GM03348 (cell line): ENCODE results near the gene GADD45B.
A peak's percentile ranks its signal among the peaks of the same experiment; 100 is the strongest.
"Not testable (repeated sequence)": the region's sequence is repeated elsewhere in the genome, so short reads cannot be mapped to it uniquely, and the experiment has no call there.

Source experiments
- DNase-seq: peaks from one replicate; pipeline ENCODE4 v3.0.0; 2012; ENCODE audit warnings: low spot score

The GADD45B gene

GRCh38 chr19:2469102-2469914 is 6.6 kb upstream of the GADD45B start:
- peak; percentile 55 for DNase-seq

GRCh38 chr19:2469915-2470200 is 6.1 kb upstream of the GADD45B start:
- DNase-seq = not testable (repeated sequence)

DNA sequence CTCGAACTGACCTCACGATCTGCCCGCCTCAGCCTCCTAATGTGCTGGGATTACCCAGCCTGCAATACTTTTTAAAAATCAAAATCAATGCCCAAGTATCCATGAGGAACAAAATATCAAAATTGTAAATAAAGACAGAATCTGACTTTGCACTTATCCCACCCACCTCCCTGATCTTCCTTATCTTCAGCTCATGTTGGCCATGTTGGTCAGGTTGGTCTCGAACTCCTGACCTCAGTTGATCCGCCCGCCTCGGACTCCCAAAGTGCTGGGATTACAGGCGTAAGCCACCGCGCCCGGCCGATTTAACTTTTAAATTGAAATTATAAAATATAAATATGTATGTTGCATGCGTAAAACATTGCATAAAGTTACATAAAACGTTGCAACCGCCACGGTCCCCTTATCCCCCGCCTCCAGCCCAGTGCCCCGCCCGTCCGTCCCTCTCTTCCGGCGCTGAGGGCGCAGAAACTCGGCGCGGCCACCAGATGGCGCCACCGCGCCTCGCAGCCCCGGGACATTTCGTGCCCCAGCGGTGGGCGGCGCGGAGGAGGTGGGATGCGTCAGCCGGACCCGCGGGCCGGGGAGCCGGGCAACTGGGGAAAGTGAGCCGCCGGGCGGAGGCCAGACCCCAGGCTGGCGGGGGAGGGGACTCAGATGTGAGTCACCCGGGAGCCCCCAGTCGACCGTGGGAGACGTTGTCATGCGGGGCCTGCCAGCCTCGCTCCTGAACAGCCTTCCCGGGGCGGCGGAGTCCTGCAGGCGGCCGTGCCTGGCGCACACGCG is 1.5 kb upstream of the GADD45B start:
- peak; percentile 93 for DNase-seq

DNA sequence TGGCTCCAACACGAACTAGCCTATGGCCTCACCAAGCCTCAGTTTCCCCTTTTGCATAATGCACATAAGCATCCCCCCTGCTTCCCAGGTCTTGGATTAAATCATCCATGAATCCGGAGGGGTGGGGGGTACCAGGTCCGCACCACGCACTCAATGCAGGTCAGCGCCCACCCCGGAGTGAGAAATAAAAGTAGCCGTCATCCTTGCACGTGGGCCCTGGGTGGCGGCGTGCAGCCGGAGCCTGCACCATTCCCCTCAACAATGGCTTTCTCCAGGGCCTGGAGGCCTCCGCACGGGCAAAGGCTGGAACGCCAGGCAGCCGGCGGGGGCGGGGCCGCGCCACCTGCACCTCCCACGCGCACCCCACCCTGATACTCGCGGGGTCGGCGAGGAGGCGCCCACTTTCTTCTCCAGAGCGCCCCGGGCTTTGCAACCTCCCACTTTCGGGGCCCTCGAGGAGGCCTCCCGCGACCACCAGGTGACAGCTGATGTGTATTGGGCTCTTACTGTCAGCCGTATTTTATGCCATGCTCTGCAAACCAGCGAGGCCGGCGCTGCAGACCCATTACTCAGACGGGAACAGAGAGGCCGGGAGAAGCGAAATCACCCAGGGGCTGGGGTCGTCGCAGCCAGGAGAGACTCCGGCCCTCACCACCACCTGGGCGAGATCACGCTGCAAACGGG is 767 bp upstream of the GADD45B start:
- DNase-seq = peak; percentile 63

- peak; percentile 70 for DNase-seq
Observed at GRCh38 chr19:2476451-2477140, 669 bp downstream of the GADD45B start.

DNA sequence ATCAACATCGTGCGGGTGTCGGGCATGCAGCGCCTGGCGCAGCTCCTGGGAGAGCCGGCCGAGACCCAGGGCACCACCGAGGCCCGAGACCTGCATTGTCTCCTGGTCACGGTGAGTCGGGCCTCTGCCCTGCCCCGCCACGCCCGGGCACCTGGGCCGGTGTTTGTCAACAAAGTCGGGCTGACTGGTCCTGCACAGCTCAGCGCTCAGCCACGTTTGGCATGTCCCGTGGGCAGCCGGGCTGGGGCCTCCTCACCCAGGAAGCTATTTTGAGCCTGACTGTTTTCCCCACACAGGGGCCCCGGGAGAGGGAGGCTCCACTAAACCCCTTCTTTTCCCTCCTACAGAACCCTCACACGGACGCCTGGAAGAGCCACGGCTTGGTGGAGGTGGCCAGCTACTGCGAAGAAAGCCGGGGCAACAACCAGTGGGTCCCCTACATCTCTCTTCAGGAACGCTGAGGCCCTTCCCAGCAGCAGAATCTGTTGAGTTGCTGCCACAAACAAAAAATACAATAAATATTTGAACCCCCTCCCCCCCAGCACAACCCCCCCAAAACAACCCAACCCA is 1.3 kb downstream of the GADD45B start:
- peak; percentile 27 for DNase-seq

DNA sequence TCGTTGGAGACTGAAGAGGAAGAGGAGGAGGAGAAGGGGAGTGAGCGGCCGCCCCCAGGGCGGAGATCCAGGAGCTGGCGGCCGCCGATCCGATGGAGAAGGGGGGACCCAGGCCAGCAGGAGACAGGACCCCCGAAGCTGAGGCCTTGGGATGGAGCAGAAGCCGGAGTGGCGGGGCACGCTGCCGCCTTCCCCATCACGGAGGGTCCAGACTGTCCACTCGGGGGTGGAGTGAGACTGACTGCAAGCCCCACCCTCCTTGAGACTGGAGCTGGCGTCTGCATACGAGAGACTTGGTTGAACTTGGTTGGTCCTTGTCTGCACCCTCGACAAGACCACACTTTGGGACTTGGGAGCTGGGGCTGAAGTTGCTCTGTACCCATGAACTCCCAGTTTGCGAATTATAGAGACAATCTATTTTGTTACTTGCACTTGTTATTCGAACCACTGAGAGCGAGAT is 1.8 kb downstream of the GADD45B start:
- peak; percentile 57 for DNase-seq

GRCh38 chr19:2478278-2478755 is 2.4 kb downstream of the GADD45B start:
- DNase-seq = peak; percentile 33

GRCh38 chr19:2478756-2479555 is 3.0 kb downstream of the GADD45B start:
- DNase-seq = peak; percentile 83

GRCh38 chr19:2479556-2480194 is 3.7 kb downstream of the GADD45B start:
- DNase-seq = no peak

DNA sequence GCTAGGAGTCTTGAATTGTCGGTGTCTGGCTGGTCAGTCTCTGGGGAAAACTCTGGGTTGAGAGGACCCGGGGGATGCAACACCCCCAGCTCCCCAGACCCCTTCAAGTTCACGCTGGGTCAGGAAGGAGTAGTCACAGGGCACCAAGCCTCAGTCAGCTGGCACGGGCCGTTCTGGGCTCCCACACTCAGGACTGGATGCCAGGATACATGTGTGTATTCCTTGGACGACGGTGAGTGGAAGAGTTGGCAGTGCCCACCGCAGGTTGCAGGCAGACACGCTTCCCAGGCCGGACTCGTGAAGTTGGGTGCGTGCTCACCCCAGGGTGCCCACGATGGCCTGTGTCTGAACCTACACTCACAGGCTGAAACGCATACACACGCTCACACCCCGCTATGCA is 5.5 kb downstream of the GADD45B start:
- DNase-seq = no peak

DNA sequence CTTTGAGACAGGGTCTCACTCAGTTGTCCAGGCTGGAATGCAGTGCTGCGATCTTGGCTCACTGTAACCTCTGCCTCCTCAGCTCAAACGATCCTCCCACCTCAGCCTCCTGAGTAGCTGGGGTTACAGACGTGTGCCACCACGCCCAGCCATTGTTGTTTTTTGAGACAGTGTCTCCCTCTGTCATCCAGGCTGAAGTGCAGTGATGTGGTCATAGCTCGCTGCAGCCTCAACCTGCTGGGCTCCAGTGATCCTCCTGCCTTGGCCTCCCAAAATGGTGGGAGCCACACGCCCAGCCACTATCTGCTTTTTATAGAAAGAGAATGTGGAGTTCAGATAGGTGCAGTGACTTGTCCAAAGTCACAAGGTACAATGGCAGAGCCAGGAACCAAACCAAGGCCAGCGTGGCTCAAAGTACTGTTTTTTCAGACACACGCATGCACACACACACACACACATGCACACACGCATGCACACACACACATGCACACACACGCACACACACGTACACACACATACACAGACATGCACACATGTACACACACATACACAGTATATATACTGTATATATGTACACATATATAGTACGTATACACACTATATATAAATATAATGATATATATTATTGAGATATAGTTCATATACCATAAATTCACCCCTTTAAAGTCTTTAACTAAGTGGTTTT is 6.6 kb downstream of the GADD45B start:
- no peak for DNase-seq

DNA sequence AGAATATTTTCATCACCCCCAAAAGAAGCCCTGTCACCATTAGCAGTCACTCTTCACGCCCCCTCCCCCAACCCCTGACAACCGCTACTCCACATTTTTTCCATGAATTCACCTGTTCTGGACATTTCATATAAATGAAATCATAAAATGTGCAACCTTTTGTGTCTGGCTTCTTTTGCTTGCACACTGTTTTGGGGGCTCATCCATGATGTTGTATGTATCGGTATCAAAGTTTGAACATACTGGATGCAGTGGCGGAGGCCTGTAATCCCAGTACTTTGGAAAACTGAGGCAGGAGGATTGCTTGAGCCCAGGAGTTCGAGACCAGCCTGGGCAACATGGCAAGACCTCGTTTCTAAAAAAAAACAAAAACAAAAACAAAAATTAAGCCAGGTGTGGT is 7.2 kb downstream of the GADD45B start:
- DNase-seq = no peak

GRCh38 chr19:2483484-2484151 is 7.7 kb downstream of the GADD45B start:
- no peak for DNase-seq

- DNase-seq = no peak
Observed at GRCh38 chr19:2484178-2484937, 8.4 kb downstream of the GADD45B start.

DNA sequence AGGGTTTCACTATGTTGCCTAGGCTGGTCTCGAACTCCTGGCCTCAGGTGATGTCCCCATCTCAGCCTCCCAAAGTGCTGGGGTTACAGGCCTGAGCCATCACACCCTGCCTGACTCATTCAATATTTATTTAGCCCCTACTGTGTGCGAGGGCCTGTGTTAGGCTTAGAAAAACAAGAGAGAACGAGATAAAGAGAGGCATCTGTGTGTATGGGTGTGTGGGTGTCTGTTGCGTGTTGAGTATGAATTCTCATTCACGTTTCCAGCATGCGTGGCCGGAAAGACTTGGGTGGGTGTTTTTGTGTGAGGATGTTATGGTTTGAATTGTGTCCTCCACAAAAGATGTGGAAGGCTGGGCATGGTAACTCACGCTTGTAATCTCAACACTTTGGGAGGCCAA is 9.5 kb downstream of the GADD45B start:
- no peak for DNase-seq

DNA sequence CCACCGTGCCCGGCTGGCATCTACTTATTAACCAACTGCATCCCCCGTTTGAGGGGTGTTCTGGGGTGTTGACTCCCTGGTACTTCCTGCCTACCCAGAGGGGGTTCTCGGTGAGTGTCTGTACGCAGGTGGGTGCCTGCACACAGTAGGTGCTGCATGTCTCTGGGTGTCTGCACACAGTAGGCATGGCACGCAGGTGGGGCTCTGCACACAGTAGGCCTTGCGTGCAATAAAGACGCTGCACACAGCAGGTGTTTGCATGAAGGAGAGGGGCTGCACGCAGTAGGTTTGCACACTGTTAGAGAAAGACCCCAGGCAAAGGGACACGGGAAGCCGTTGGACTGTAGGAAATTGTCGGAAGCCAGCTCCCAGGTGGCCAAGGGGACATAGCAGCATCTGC is 11.2 kb downstream of the GADD45B start:
- DNase-seq = no peak

GRCh38 chr19:2487842-2488241 is 11.9 kb downstream of the GADD45B start:
- no peak for DNase-seq
